ENCODE results near the gene LTO1.
A peak's percentile ranks its signal among the peaks of the same experiment; 100 is the strongest.
"Not testable (repeated sequence)": the region's sequence is repeated elsewhere in the genome, so short reads cannot be mapped to it uniquely, and the experiment has no call there.

Gene LTO1

GRCh38 chr11:69700278-69701140 is 25.4 kb upstream of the LTO1 start:
- peak; percentile 48 for DNase-seq

- DNase-seq: no peak
These were observed 24.1 kb upstream of the LTO1 start for GRCh38 chr11:69699213-69699612.

GRCh38 chr11:69698362-69698761 is 23.2 kb upstream of the LTO1 start:
- DNase-seq: no peak

- no peak for DNase-seq
These were observed 22.7 kb upstream of the LTO1 start for GRCh38 chr11:69697861-69698260.

- no peak for DNase-seq
These were observed 22.3 kb upstream of the LTO1 start for GRCh38 chr11:69697469-69697843.

- DNase-seq: no peak
These were observed 21.8 kb upstream of the LTO1 start for GRCh38 chr11:69696749-69697468.

GRCh38 chr11:69695995-69696394 is 20.8 kb upstream of the LTO1 start:
- DNase-seq: not testable (repeated sequence)

GRCh38 chr11:69695581-69695980 is 20.4 kb upstream of the LTO1 start:
- DNase-seq: no peak

GRCh38 chr11:69694781-69695180 is 19.6 kb upstream of the LTO1 start:
- DNase-seq: peak; percentile 15

- no peak for DNase-seq
These were observed 17.3 kb upstream of the LTO1 start for GRCh38 chr11:69692422-69692821.

GRCh38 chr11:69691463-69691862 is 16.3 kb upstream of the LTO1 start:
- DNase-seq: no peak

GRCh38 chr11:69689484-69690319 is 14.5 kb upstream of the LTO1 start:
- no peak for DNase-seq

- not testable (repeated sequence) for DNase-seq
These were observed 13.0 kb upstream of the LTO1 start for GRCh38 chr11:69687969-69688771.

GRCh38 chr11:69686856-69687255 is 11.7 kb upstream of the LTO1 start:
- DNase-seq: no peak

- no peak for DNase-seq
These were observed 11.3 kb upstream of the LTO1 start for GRCh38 chr11:69686452-69686851.

GRCh38 chr11:69685348-69685747 is 10.2 kb upstream of the LTO1 start:
- no peak for DNase-seq

- DNase-seq: no peak
These were observed 9.5 kb upstream of the LTO1 start for GRCh38 chr11:69684651-69685050.

GRCh38 chr11:69683764-69684333 is 8.7 kb upstream of the LTO1 start:
- DNase-seq: peak; percentile 10

GRCh38 chr11:69682681-69683326 is 7.7 kb upstream of the LTO1 start:
- DNase-seq: no peak

GRCh38 chr11:69682221-69682620 is 7.1 kb upstream of the LTO1 start:
- no peak for DNase-seq

GRCh38 chr11:69680688-69681087 is 5.5 kb upstream of the LTO1 start:
- no peak for DNase-seq

GRCh38 chr11:69677749-69678148 is 2.6 kb upstream of the LTO1 start:
- DNase-seq: no peak

Measured in NCI-H82 (cell line).